Activated naive CD4-positive, alpha-beta T cell treated with anti-CD3 and anti-CD28 coated beads, Interleukin-2, amount 50 U/mL, for 24 hours (primary cell): Measurements from ENCODE around the gene OAS1.
A peak's percentile ranks its signal among the peaks of the same experiment; 100 is the strongest.
"Not testable (repeated sequence)": the region's sequence is repeated elsewhere in the genome, so short reads cannot be mapped to it uniquely, and the experiment has no call there.

Experiments used
- H3K27ac Mint-ChIP-seq: one replicate; pipeline ENCODE4 v1.8.0; 2021; ENCODE audit warnings: mild to moderate bottlenecking, mixed read lengths
- H3K27me3 Mint-ChIP-seq: one replicate; pipeline ENCODE4 v1.8.0; 2021; ENCODE audit warnings: mixed read lengths
- H3K36me3 Mint-ChIP-seq: one replicate; pipeline ENCODE4 v1.8.0; 2021; ENCODE audit warnings: mixed read lengths
- H3K4me1 Mint-ChIP-seq: one replicate; pipeline ENCODE4 v1.8.0; 2021; ENCODE audit warnings: mixed read lengths
- H3K4me3 Mint-ChIP-seq: one replicate; pipeline ENCODE4 v1.8.0; 2021; ENCODE audit warnings: mild to moderate bottlenecking, mixed read lengths
- H3K9me3 Mint-ChIP-seq: one replicate; pipeline ENCODE4 v1.8.0; 2021; ENCODE audit warnings: mixed read lengths

The OAS1 gene

GRCh38 chr12:112887550-112887949, 19.2 kb upstream of the OAS1 start:
- H3K27me3 Mint-ChIP-seq, result peaks cover 8% of the 10 kb centered on the region
- no peaks in the 10 kb centered on the region for H3K4me1 Mint-ChIP-seq
- no peaks in the 10 kb centered on the region for H3K9me3 Mint-ChIP-seq
- H3K36me3 Mint-ChIP-seq, result no peaks in the 10 kb centered on the region
- no peak overlapping the region for H3K27ac Mint-ChIP-seq
- H3K4me3 Mint-ChIP-seq, result no peak overlapping the region

- H3K27me3 Mint-ChIP-seq, result no peaks in the 10 kb centered on the region
- no peak overlapping the region for H3K27ac Mint-ChIP-seq
- no peaks in the 10 kb centered on the region for H3K9me3 Mint-ChIP-seq
- H3K36me3 Mint-ChIP-seq, result no peaks in the 10 kb centered on the region
- H3K4me3 Mint-ChIP-seq, result no peak overlapping the region
- H3K4me1 Mint-ChIP-seq, result no peaks in the 10 kb centered on the region
Measured at GRCh38 chr12:112891093-112892024, 15.4 kb upstream of the OAS1 start.

- no peaks in the 10 kb centered on the region for H3K36me3 Mint-ChIP-seq
- H3K4me1 Mint-ChIP-seq, result no peaks in the 10 kb centered on the region
- no peak overlapping the region for H3K27ac Mint-ChIP-seq
- H3K9me3 Mint-ChIP-seq, result no peaks in the 10 kb centered on the region
- no peak overlapping the region for H3K4me3 Mint-ChIP-seq
- H3K27me3 Mint-ChIP-seq, result no peaks in the 10 kb centered on the region
Measured at GRCh38 chr12:112892856-112893255, 13.9 kb upstream of the OAS1 start.

- H3K27ac Mint-ChIP-seq, result no peak overlapping the region
Measured at GRCh38 chr12:112894128-112894527, 12.6 kb upstream of the OAS1 start.

GRCh38 chr12:112898380-112898779, 8.4 kb upstream of the OAS1 start:
- Mint-ChIP-seq H3K4me3 (no peak overlapping the region), H3K9me3 (no peaks in the 10 kb centered on the region), H3K27ac (no peak overlapping the region), H3K36me3 (no peaks in the 10 kb centered on the region), H3K27me3 (no peaks in the 10 kb centered on the region), H3K4me1 (peaks cover 23% of the 10 kb centered on the region)

More at GRCh38 chr12:112894128-112894527, 12.6 kb upstream of the OAS1 start:
- Mint-ChIP-seq H3K4me1 (no peaks in the 10 kb centered on the region), H3K27me3 (no peaks in the 10 kb centered on the region), H3K9me3 (no peaks in the 10 kb centered on the region), H3K4me3 (no peak overlapping the region), H3K36me3 (no peaks in the 10 kb centered on the region)

GRCh38 chr12:112900298-112901145, 6.2 kb upstream of the OAS1 start:
- Mint-ChIP-seq H3K36me3 (no peaks in the 10 kb centered on the region), H3K4me3 (no peak overlapping the region), H3K4me1 (peaks cover 42% of the 10 kb centered on the region), H3K27ac (no peak overlapping the region), H3K9me3 (no peaks in the 10 kb centered on the region), H3K27me3 (no peaks in the 10 kb centered on the region)

GRCh38 chr12:112901271-112901670, 5.5 kb upstream of the OAS1 start:
- H3K4me1 Mint-ChIP-seq, result peaks cover 49% of the 10 kb centered on the region
- H3K36me3 Mint-ChIP-seq, result no peaks in the 10 kb centered on the region
- no peaks in the 10 kb centered on the region for H3K9me3 Mint-ChIP-seq
- H3K27ac Mint-ChIP-seq, result no peak overlapping the region
- no peak overlapping the region for H3K4me3 Mint-ChIP-seq
- H3K27me3 Mint-ChIP-seq, result no peaks in the 10 kb centered on the region

- Mint-ChIP-seq H3K36me3 (no peaks in the 10 kb centered on the region), H3K27me3 (no peaks in the 10 kb centered on the region), H3K4me3 (no peak overlapping the region), H3K4me1 (peaks cover 82% of the 10 kb centered on the region), H3K27ac (peak overlapping the region; percentile 74), H3K9me3 (no peaks in the 10 kb centered on the region)
Measured at GRCh38 chr12:112904571-112904970, 2.2 kb upstream of the OAS1 start.

- Mint-ChIP-seq H3K4me3 (no peak overlapping the region), H3K27ac (peak overlapping the region; percentile 69), H3K4me1 (peaks cover 89% of the 10 kb centered on the region)
Measured at GRCh38 chr12:112905451-112906089, 1.2 kb upstream of the OAS1 start.

GRCh38 chr12:112907415-112908157, 824 bp downstream of the OAS1 start:
- peak overlapping the region; percentile 95 for H3K27ac Mint-ChIP-seq
- no peaks in the 10 kb centered on the region for H3K9me3 Mint-ChIP-seq
- no peaks in the 10 kb centered on the region for H3K27me3 Mint-ChIP-seq
- H3K4me3 Mint-ChIP-seq, result peak overlapping the region; percentile 95
- H3K36me3 Mint-ChIP-seq, result peaks cover 15% of the 10 kb centered on the region
- H3K4me1 Mint-ChIP-seq, result peaks cover 94% of the 10 kb centered on the region

More at GRCh38 chr12:112905451-112906089, 1.2 kb upstream of the OAS1 start:
- H3K36me3 Mint-ChIP-seq, result peaks cover 3% of the 10 kb centered on the region
- H3K9me3 Mint-ChIP-seq, result no peaks in the 10 kb centered on the region
- no peaks in the 10 kb centered on the region for H3K27me3 Mint-ChIP-seq

- peak overlapping the region; percentile 95 for H3K27ac Mint-ChIP-seq
- H3K4me1 Mint-ChIP-seq, result peaks cover 94% of the 10 kb centered on the region
- H3K9me3 Mint-ChIP-seq, result peaks cover 8% of the 10 kb centered on the region
- H3K4me3 Mint-ChIP-seq, result peak overlapping the region; percentile 95
- H3K27me3 Mint-ChIP-seq, result no peaks in the 10 kb centered on the region
- peaks cover 25% of the 10 kb centered on the region for H3K36me3 Mint-ChIP-seq
Measured at GRCh38 chr12:112908548-112908947, 1.8 kb downstream of the OAS1 start.

GRCh38 chr12:112909693-112910092, 2.9 kb downstream of the OAS1 start:
- peaks cover 9% of the 10 kb centered on the region for H3K9me3 Mint-ChIP-seq
- H3K27me3 Mint-ChIP-seq, result no peaks in the 10 kb centered on the region
- H3K36me3 Mint-ChIP-seq, result peaks cover 30% of the 10 kb centered on the region
- H3K27ac Mint-ChIP-seq, result peak overlapping the region; percentile 95
- H3K4me3 Mint-ChIP-seq, result peak overlapping the region; percentile 31
- H3K4me1 Mint-ChIP-seq, result peaks cover 84% of the 10 kb centered on the region

GRCh38 chr12:112913038-112913688, 6.4 kb downstream of the OAS1 start:
- Mint-ChIP-seq H3K27me3 (no peaks in the 10 kb centered on the region), H3K27ac (peak overlapping the region; percentile 10), H3K36me3 (peaks cover 43% of the 10 kb centered on the region), H3K4me3 (peak overlapping the region; percentile 13), H3K9me3 (peaks cover 9% of the 10 kb centered on the region), H3K4me1 (peaks cover 64% of the 10 kb centered on the region)

GRCh38 chr12:112913888-112914287, 7.1 kb downstream of the OAS1 start:
- peaks cover 44% of the 10 kb centered on the region for H3K36me3 Mint-ChIP-seq
- H3K4me1 Mint-ChIP-seq, result peaks cover 57% of the 10 kb centered on the region
- not testable (repeated sequence) for H3K27ac Mint-ChIP-seq, H3K9me3 Mint-ChIP-seq, H3K27me3 Mint-ChIP-seq, H3K4me3 Mint-ChIP-seq
